Endothelial cell of umbilical vein (primary cell): ENCODE measurements around the gene IMPG2.

Experiments used
- EZH2 ChIP-seq: IDR thresholded peaks from 2 replicates; pipeline ENCODE4 v1.6.1; 2012; ENCODE audit warnings: borderline replicate concordance, low read depth, mild to moderate bottlenecking, moderate library complexity, low read length, inconsistent platforms; ENCODE audit not compliant: severe bottlenecking
- JUN ChIP-seq: IDR thresholded peaks from 2 replicates; pipeline ENCODE4 v1.6.1; 2011; ENCODE audit warnings: borderline replicate concordance, low read depth; ENCODE audit not compliant: insufficient read length, insufficient read depth
- POLR2A ChIP-seq: IDR thresholded peaks from 2 replicates; pipeline ENCODE4 v1.6.1; 2012; ENCODE audit warnings: low read depth, mild to moderate bottlenecking, control low read depth, low read length
- POLR2AphosphoS5 ChIP-seq: IDR thresholded peaks from 2 replicates; pipeline ENCODE4 v1.6.1; 2012; ENCODE audit warnings: low read depth, mild to moderate bottlenecking, control low read depth, low read length, moderate library complexity; ENCODE audit not compliant: insufficient read depth
- TF ChIP-seq, protein P1 (sequence below), 2 donors: IDR thresholded peaks; 1 replicate in 1 of 2; 2 replicates in 1 of 2; pipeline ENCODE4 v1.5.1; 2011; ENCODE audit warnings: low read length in 2 of 2, mild to moderate bottlenecking in 2 of 2, moderate library complexity in 2 of 2, control low read depth in 1 of 2, inconsistent platforms in 1 of 2, low read depth in 1 of 2; ENCODE audit not compliant: insufficient read depth in 1 of 2; ENCODE audit errors: extremely low read depth in 1 of 2
- TF ChIP-seq, protein P2 (sequence below): IDR thresholded peaks from 2 replicates; pipeline ENCODE4 v1.6.1; 2011; ENCODE audit not compliant: insufficient read depth, insufficient read length

DNA sequence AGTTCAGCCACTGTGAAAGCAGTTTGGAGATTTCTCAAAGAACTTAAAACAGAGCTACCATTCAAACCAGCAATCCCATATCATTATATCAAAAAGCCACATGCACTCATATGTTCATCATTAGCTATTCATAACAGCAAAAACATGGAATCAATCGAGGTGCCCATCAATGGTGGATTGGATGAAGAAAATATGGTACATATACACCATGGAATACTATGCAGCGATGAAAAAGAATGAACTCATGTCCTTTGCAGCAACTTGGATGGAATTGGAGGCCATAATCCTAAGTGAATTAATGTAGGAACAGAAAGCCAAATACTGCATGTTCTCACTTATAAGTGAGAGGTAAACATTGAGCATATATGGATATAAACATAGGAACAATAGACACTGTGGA is 32.1 kb downstream of the IMPG2 start:
- TF ChIP-seq, protein P1, sequence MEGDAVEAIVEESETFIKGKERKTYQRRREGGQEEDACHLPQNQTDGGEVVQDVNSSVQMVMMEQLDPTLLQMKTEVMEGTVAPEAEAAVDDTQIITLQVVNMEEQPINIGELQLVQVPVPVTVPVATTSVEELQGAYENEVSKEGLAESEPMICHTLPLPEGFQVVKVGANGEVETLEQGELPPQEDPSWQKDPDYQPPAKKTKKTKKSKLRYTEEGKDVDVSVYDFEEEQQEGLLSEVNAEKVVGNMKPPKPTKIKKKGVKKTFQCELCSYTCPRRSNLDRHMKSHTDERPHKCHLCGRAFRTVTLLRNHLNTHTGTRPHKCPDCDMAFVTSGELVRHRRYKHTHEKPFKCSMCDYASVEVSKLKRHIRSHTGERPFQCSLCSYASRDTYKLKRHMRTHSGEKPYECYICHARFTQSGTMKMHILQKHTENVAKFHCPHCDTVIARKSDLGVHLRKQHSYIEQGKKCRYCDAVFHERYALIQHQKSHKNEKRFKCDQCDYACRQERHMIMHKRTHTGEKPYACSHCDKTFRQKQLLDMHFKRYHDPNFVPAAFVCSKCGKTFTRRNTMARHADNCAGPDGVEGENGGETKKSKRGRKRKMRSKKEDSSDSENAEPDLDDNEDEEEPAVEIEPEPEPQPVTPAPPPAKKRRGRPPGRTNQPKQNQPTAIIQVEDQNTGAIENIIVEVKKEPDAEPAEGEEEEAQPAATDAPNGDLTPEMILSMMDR (IDR thresholded peaks at IDR 0.05; ENCODE audit: extremely low read depth in 1 of 2, insufficient read depth in 1 of 2, low read depth in 1 of 2, low read length in 2 of 2), result no peak
- TF ChIP-seq, protein P2, sequence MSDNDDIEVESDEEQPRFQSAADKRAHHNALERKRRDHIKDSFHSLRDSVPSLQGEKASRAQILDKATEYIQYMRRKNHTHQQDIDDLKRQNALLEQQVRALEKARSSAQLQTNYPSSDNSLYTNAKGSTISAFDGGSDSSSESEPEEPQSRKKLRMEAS, result no peak
- no peak for TF ChIP-seq POLR2AphosphoS5
- no peak for TF ChIP-seq POLR2A
- TF ChIP-seq JUN, result no peak
- TF ChIP-seq EZH2, result no peak
